ENCODE results near the gene SC5D.

Gene SC5D

DNA sequence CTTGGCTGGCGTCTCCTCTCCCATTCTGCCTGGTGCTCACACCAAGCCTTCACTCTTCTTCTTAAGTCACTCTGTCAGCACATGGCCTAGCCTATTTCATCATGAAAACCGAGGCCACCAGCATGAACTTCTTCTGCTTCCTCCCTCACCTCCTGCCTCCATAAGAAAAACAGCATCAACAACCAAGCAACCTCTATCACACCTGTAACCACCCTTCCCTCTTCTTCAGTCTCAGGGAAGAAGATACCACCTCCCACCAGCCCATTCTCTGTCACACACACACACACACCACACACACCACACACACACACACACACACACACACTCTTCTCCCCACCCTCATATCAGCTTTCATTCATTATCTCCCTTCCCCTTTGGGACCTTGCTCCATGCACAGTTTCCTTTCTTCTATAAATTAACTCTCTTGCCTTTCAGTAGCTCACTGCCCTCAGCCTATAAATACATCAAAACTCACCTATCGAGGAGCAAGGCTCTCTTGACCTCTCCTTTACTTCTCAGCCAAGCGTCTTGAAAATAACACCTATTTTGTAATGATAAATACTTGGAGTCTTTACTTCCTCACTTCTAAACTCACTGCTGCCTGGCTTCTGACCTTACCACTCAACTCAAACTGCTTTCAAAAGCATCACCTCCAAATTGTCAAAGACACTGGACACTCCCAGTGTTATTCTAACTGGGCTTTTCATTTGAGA lies 36.6 kb downstream of the SC5D start:
- DNase-seq (ENCODE audit: low read depth): no peak

GRCh38 chr11:121329781-121330395 lies 37.3 kb downstream of the SC5D start:
- DNase-seq (ENCODE audit: low read depth): no peak

GRCh38 chr11:121330614-121331435 lies 38.3 kb downstream of the SC5D start:
- DNase-seq (ENCODE audit: low read depth): no peak

DNA sequence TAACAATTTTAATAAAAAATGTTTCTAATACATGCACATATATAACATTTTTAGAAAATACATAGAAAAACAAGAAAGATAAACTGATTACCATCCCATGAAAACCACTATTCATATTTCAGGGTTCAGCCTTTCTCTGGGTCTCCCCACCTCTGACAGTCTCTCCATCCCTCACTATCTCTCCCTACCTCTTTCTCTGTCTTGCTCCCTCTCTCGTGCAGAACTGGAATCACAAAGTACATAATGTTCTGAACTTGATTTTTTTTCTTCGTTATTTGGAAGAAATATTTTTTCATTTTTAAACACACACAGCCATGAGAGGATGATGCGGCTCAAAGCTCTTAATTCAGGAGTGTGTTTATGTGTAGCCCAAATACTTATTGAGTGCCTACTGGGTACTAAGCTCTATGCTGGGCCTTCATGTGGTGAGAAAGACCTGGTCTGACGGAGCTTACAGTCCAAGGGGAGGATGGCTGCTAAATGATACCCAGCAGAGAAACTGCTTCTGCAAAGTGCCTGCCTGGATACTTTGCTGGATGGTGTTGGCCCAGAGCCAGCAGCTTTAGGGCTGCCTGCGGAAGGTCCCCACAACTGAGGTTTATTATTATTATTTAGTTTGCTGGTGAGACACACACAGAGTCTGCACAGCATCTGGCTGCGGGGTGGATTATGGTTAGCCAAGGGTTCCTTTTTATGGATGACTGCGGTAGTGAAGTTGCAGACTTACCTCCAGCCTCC lies 42.6 kb downstream of the SC5D start:
- no peak for DNase-seq (ENCODE audit: low read depth)

- no peak for DNase-seq (ENCODE audit: low read depth)
These were observed 43.8 kb downstream of the SC5D start for GRCh38 chr11:121336279-121336937.

GRCh38 chr11:121337078-121337477 lies 44.5 kb downstream of the SC5D start:
- DNase-seq (ENCODE audit: low read depth): no peak

DNA sequence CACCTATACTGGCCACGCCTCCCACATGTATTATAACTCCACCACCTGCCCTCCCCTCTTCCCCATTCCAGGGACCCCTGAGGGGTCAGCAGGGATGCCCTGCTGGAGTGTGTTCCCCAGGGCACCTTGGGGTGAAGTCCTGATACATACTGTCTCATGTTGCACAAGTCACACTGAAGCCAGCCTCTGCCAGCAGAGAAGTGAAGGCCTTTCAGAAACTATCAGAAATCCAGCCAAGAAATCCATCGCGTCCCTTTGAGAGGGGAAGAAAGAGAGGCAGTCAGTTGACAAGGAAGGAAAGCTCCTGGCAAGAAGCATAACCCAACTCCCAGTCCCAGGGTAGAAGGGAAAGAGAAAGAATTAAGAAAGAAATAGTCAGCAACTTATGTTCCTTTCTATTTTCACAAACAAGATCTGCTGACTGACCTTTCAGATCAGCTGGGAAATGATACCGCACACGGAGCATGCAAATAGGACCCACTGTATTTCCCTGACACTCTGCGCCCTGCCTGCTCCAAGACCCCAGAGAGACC lies 45.2 kb downstream of the SC5D start:
- no peak for DNase-seq (ENCODE audit: low read depth)

- DNase-seq (ENCODE audit: low read depth): no peak
These were observed 46.0 kb downstream of the SC5D start for GRCh38 chr11:121338536-121338935.

GRCh38 chr11:121340032-121340580 lies 47.5 kb downstream of the SC5D start:
- no peak for DNase-seq (ENCODE audit: low read depth)

DNA sequence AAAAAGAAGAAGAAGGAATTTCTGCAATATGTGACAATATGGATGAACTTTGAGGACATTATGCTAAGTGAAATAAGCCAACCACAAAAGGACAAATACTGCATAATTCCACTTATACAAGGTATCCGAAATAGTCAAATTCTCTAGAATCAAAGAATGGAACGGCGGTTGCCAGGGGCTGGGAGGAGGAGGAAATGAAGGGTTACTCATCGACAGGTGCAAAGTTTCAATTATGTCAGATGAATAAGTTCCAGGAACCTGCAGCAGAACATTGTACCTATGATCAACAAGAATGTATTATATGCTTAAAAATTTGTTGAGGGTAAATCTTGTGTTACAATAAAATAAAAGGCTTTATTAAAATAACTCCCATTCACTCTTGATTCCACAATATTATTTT lies 49.0 kb downstream of the SC5D start:
- no peak for DNase-seq (ENCODE audit: low read depth)

GRCh38 chr11:121344824-121345223 lies 52.3 kb downstream of the SC5D start:
- DNase-seq (ENCODE audit: low read depth): no peak

DNA sequence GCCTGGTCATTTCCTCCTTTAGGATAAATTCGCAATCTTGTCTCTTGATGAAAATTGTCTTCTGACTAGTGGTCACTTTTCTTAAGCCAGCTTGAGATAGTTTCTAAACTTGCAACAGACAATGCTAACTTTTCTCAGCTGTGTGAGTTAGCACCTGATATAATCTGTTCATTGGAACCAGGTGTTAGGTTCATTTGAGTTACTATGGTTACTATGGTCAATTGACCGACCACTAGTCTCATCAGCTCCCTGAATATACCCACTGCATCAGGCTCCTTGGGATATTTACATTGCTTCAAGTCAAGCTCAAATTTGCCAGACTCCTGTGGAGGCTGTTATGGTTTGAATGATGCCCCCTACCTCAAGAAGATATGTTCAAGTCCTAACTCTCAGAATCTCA lies 54.5 kb downstream of the SC5D start:
- no peak for DNase-seq (ENCODE audit: low read depth)

GRCh38 chr11:121347813-121348212 lies 55.2 kb downstream of the SC5D start:
- no peak for DNase-seq (ENCODE audit: low read depth)

GRCh38 chr11:121348220-121348875 lies 55.8 kb downstream of the SC5D start:
- no peak for DNase-seq (ENCODE audit: low read depth)

GRCh38 chr11:121349790-121350189 lies 57.2 kb downstream of the SC5D start:
- no peak for DNase-seq (ENCODE audit: low read depth)

DNA sequence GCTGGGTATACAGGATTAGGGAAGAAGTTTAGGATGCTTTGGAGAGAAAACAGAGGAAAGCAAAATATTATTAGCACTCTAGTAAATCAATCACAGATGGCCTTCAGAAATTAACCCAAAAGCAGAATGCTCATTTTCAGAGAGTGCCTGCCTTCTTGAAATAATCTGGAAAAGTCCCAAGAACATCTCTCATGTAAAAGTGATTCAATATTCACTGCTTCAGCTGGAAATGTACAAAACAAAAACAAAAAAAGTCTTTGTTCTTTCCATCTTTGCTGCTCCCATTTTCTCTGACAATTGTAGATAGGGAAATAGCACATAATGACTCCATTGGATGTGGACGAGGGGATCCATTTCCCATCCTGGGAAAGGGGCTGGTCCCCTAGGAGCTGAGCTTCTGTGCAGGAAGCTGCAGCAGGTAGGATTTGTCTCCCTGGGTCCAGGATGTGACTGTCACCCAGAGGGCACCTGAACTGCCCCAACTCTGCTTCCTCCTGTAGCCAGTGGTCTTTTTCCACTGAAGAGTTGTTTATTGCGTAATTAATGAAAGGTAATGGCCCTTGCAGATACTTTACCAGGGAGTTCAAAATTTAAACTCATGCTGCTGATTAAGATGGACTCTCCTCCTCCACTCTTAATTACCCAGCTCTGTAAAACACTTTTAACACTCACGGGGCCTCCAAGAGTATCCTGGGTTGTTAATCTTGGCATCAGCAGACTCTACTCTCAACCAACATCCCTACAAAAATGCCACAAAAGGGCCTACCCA lies 57.9 kb downstream of the SC5D start:
- DNase-seq (ENCODE audit: low read depth): no peak

GRCh38 chr11:121351083-121351630 lies 58.6 kb downstream of the SC5D start:
- DNase-seq (ENCODE audit: low read depth): no peak

GRCh38 chr11:121352251-121352891 lies 59.8 kb downstream of the SC5D start:
- no peak for DNase-seq (ENCODE audit: low read depth)

GRCh38 chr11:121354192-121354591 lies 61.6 kb downstream of the SC5D start:
- DNase-seq (ENCODE audit: low read depth): no peak

Measured in fibroblast of the conjunctiva (primary cell).